Ascending aorta (tissue), 2 donors: ENCODE results near the gene GYG2. TPM values are rescaled to one million over a fixed set of nuclear protein-coding genes. Genes with fewer than 3 reads are reported as not detected.

Experiments used
- DNase-seq, 2 donors: peaks; one replicate each; pipeline ENCODE4 v3.0.0-alpha.2; 2019; ENCODE audit warnings: low spot score in 2 of 2
- H3K27ac ChIP-seq, 2 donors: fragments of 200-600 bp; sonication (generic); one replicate each; pipeline ENCODE4 v1.5.1; 2016 to 2017; ENCODE audit warnings: mild to moderate bottlenecking in 1 of 2
- H3K27me3 ChIP-seq: fragments of 200-600 bp; sonication (generic); one replicate; pipeline ENCODE4 v1.5.1; 2017
- H3K36me3 ChIP-seq, 2 donors: fragments of 200-600 bp; sonication (generic); one replicate each; pipeline ENCODE4 v1.5.1; 2016
- H3K4me1 ChIP-seq, 2 donors: fragments of 200-600 bp; sonication (generic); one replicate each; pipeline ENCODE4 v1.5.1; 2016 to 2017; ENCODE audit warnings: mild to moderate bottlenecking in 1 of 2
- H3K4me3 ChIP-seq, 2 donors: fragments of 200-600 bp; sonication (generic); one replicate each; pipeline ENCODE4 v1.5.1; 2016 to 2017; ENCODE audit warnings: mild to moderate bottlenecking in 1 of 2
- H3K9me3 ChIP-seq, 2 donors: fragments of 200-600 bp; sonication (generic); one replicate each; pipeline ENCODE4 v1.5.1; 2016
- CTCF ChIP-seq, 3 experiments: fragments of 200-600 bp in 2 of 3; fragments of 450-650 bp in 1 of 3; sonication (generic) in 2 of 3; IDR thresholded peaks; one replicate each; pipeline ENCODE4 v1.5.1; 2016 to 2019; ENCODE audit warnings: antibody characterized with exemption in 3 of 3, mild to moderate bottlenecking in 1 of 3, moderate library complexity in 1 of 3
- intact Hi-C: fragments of 100-400 bp; cut with DNase I; formaldehyde crosslinking; loops from one replicate; pipeline ENCODE4 v1.15.1; 2023
- total RNA-seq: library from RNA; depleted of rRNA; stranded (reverse); fragments of >200 nt; gene quantifications from one replicate; pipeline ENCODE4 v1.1.0, GENCODE V29; 2016

The GYG2 gene
- total RNA-seq, 1 donor from 2014 or later = 0.64 TPM

- no peak for DNase-seq
- H3K9me3 ChIP-seq = peaks cover 0 to 5% of the 10 kb centered on the region in 2 donors
- TF ChIP-seq CTCF (IDR thresholded peaks at IDR 0.05) = no peak
- no peaks in the 10 kb centered on the region for H3K4me1 ChIP-seq
- no peaks in the 10 kb centered on the region for H3K36me3 ChIP-seq
- no peak overlapping the region for H3K4me3 ChIP-seq
- intact Hi-C loops = no loop called here
- H3K27ac ChIP-seq = no peak overlapping the region
- H3K27me3 ChIP-seq = no peaks in the 10 kb centered on the region
These were observed 43.1 kb downstream of the GYG2 start for GRCh38 chrX:2871831-2872230.

DNA sequence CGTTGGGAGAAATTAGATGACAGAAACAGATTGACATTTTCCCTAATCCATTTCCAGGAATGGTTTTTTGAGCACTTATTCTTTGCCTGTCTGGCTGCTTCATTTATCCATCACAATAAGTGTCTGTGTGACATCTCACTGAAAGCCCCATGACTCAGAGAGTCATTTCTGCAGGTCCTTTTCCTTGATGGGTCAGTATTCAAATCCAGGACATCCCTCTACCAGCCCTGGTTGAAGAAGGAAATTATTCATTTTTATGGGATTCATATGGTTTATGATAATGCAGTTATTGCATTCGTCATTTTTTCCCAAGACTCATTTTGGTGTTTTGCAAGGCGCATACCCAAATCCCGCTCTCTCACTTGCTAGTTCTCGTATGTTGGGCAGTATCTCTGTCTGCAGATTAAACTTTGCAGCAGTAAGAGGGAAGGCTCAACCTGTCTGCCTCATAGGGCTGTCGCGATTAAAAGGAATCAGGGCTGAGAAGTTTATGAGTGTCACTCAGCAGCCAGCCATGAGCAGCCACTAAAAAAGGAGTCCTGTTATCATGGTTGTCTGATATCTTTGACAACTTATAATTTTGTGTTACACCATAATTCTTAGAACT lies 44.0 kb downstream of the GYG2 start:
- Histone ChIP-seq H3K9me3 (peaks cover 0 to 5% of the 10 kb centered on the region in 2 donors), H3K4me3 (no peak overlapping the region), H3K27ac (no peak overlapping the region), H3K36me3 (no peaks in the 10 kb centered on the region), H3K27me3 (no peaks in the 10 kb centered on the region), H3K4me1 (no peaks in the 10 kb centered on the region)
- no peak for DNase-seq
- TF ChIP-seq CTCF (IDR thresholded peaks at IDR 0.05) = no peak
- intact Hi-C loops = no loop called here

GRCh38 chrX:2874222-2875135 lies 45.7 kb downstream of the GYG2 start:
- Histone ChIP-seq H3K4me3 (no peak overlapping the region), H3K27ac (no peak overlapping the region), H3K36me3 (no peaks in the 10 kb centered on the region), H3K27me3 (no peaks in the 10 kb centered on the region), H3K9me3 (peaks cover 0 to 5% of the 10 kb centered on the region in 2 donors), H3K4me1 (no peaks in the 10 kb centered on the region)
- no peak for DNase-seq
- intact Hi-C loops = no loop called here
- no peak for TF ChIP-seq CTCF (IDR thresholded peaks at IDR 0.05)

GRCh38 chrX:2875136-2875481 lies 46.4 kb downstream of the GYG2 start:
- Histone ChIP-seq H3K4me3 (no peak overlapping the region), H3K27ac (no peak overlapping the region), H3K9me3 (peaks cover 0 to 5% of the 10 kb centered on the region in 2 donors), H3K4me1 (no peaks in the 10 kb centered on the region), H3K27me3 (no peaks in the 10 kb centered on the region), H3K36me3 (no peaks in the 10 kb centered on the region)
- intact Hi-C loops = no loop called here
- DNase-seq = no peak
- no peak for TF ChIP-seq CTCF (IDR thresholded peaks at IDR 0.05)

- Histone ChIP-seq H3K27me3 (no peaks in the 10 kb centered on the region), H3K4me3 (no peak overlapping the region), H3K9me3 (peaks cover 0 to under 1% of the 10 kb centered on the region in 2 donors), H3K36me3 (no peaks in the 10 kb centered on the region), H3K27ac (no peak overlapping the region), H3K4me1 (no peaks in the 10 kb centered on the region)
- intact Hi-C loops = no loop called here
- peak in 1 of 3 experiments; percentile 18 for TF ChIP-seq CTCF (IDR thresholded peaks at IDR 0.05)
- DNase-seq = no peak
These were observed 47.2 kb downstream of the GYG2 start for GRCh38 chrX:2875798-2876399.
